Frontal cortex (tissue), 4 donors: ENCODE results near the gene PSMC1. TPM values are rescaled to one million over a fixed set of nuclear protein-coding genes. Genes with fewer than 3 reads are reported as not detected.

ENCODE experiments used
- DNase-seq, 2 donors: peaks; one replicate each; pipeline ENCODE4 v3.0.0; 2012; ENCODE audit warnings: low spot score in 2 of 2
- FAIRE-seq: peaks from 2 replicates; lab custom pipeline; 2012; peaks lifted over from hg19 to GRCh38; lab: Jason Lieb, UNC
- total RNA-seq: library from RNA; depleted of rRNA; stranded (reverse); fragments of >200 nt; gene quantifications from one replicate; pipeline ENCODE4 v1.2.3, GENCODE V29; 2014
- donor health status: control.
- donor health status: control.
- donor health status: control.

Gene PSMC1
- total RNA-seq, 1 donor from 2014 or later = 56.3 TPM

DNA sequence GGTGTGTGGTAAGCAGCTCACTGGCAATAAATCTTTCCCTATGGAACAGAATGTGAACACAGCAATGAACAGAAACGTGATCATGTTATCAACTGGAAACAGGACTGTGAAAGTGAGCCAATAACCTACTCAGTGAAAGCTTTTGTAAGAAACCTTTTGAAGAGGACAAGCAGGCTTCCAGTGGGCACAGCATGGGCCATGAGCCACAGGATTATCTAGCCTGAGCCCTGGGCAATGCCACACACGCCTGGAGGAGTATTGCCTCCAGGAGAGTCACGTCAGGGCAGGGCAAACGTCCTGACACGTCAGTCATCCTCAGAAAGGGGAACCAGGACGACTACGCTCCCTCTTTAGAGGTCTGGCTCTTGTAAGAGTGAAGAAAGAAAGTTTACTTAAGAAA, 43.1 kb downstream of the PSMC1 start:
- FAIRE-seq (no peak), DNase-seq (no peak)

DNA sequence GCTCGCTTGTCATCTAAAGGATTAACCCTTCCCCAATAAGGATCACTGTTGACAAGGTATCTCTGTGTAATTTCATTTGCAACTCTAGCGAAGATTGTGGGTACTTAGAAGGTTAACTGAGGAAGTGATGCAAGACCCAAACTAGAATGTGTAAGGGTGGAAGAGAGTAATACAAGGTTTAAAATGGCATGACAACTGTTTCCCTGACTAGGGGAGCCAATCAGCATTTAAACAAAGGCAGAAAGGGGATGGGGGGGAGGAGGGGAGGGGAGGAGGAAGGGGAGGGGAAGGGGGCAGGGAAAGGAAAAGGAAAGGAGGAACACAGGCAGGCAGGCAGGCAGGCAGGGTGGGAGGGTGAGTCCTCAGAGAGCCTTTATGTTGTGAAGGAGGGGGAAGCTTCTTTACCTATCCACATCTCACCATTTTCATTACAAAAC, 44.3 kb downstream of the PSMC1 start:
- DNase-seq = no peak
- no peak for FAIRE-seq

DNA sequence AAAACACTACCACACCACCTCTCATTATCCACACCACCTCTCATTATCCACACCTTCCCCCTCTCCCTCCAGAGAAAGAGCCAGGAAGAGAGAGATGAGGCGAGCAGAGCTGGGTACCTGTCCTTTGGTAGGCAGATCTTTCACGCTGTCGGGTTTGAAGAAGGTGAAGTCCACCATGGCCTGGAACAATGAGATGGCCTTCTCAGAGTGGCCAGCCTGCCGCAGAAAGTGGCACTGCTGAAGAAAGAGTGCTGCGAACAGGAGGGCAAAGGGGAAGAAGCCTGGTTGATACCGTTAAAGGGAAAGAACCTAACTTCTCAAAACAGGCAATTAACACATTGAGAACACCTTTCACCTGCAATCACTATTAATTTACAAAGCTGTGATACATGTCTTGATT, 44.8 kb downstream of the PSMC1 start:
- DNase-seq = no peak
- no peak for FAIRE-seq

DNA sequence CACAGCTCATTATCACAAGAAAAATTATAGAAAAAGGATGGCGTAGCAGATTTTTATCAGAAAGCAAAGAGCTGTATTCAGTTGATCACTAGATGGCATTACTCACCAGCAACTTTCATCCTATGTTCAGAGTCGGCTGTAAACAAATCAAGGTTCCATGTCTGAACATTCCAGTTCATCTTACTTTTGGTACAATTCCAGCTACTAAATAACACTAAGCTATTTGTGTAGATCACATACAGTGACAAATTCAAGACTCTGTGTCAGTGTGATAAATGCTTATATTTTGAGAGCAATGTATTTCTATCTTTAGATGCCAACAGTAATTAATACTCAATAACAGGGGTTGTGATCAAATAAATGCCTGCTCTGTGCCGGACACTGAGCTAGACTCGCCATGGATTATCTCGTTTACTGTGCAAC, 45.3 kb downstream of the PSMC1 start:
- DNase-seq = peak; percentile 57 to 59
- FAIRE-seq = peak; percentile 81

DNA sequence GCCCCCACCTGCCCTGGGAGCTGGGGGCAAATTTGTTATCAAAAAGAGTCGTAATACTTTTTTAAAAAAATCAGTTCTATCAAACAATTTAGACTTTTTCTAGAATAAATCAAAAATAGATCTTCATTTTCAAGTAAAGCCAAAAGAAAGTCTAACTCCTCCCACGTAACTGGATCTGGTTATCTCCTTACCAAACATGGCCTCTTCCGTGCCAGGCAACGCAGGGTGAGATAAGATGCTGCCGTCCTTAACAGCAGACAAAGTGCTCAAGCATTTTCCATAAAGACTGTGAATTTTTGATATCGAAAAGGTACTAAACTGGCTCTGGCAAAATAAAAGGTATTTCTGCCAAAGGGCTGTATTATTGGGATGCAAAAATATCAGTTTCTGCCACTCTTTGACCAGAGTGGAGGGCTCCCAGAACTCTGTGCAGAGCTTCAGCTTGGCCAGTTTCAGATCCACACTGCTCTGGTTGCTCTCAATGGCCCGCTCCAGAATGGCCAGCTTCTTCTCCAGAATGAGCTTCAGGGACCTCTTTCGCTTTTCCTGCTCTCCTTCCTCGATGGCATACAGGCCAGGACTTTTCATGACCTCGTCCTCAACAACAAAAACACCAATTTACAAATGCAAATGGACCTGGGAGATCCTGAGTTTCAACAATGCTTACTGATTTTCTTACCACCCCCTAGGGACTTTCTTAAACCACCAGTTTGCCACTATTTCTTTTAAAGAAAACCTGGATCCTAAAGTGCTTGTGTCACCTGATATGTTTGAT, 46.4 kb downstream of the PSMC1 start:
- DNase-seq (no peak), FAIRE-seq (no peak)

DNA sequence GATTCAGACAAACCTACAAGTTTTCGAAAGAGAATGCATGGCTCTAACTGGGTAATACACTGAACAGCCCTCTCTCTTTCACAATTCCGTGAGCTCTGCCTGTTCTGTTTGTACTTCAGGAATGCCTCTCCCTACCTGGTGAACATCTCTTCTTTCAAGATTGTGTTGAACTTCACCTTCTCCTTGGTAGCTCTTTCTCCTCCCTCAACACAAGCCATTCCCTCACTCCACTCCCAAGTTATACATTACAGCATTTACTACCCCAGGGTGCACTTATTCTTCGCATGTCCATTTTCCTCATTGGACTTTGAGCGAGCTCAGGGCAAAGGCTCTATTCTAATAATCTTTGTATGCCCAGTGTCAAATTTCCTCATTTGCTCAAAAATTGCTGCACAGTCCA, 47.1 kb downstream of the PSMC1 start:
- FAIRE-seq (no peak), DNase-seq (no peak)

DNA sequence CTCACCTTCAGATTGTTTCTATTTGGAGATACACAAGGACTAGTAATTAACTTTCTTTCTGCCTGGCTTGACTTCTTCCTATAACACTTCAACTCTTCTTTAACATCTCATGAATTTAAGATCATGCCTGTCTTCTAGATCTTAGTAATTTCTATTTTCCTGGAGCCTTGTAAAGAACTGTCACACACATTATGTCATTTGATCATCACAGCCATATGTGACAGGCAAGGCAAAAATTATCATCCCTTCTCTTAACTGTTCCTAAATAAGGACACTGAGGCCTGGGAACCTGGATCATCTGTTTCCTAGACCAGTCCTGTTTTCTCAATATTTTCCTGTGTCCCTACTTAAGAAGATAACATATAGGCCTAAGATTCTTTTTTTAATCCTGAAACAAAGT, 48.1 kb downstream of the PSMC1 start:
- FAIRE-seq (no peak), DNase-seq (no peak)

DNA sequence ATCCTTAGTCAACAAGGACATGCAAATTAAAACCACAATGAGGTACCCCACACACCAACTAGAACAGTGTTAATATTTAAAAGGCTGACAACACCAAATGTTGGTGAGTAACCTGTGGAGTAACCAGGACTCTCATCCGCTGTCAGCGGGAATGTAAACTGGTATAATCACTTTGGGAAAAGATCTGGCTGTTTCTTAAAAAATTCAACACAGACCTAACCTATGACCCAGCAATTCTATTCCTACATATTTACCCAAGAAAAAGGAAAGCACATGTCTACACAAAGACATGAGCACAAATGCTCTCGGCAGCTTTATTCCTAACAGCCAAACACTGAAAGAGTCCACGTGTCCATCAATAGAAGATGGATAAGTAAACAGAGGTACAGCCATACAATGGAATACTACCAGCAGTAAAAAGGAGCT, 48.8 kb downstream of the PSMC1 start:
- FAIRE-seq = no peak
- DNase-seq = no peak

DNA sequence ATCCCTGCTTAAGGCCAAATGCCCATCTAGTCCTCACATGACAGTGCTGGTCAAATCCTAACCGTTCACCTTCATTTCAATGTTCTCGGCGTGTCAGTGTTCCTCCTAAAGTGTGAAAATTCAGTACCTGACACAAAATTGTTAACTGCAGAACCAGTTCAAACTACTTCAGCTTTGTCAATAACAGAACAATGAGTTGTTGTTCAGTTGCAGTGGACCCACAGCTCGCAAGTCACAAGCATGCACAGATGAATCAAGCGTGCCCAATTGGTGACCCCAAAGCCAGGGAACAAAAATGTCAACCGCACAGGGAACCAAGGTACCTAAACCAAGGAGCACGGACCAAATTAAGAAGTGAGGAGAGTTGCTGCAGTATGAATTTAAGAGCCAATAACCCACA, 52.2 kb downstream of the PSMC1 start:
- DNase-seq (no peak), FAIRE-seq (no peak)

DNA sequence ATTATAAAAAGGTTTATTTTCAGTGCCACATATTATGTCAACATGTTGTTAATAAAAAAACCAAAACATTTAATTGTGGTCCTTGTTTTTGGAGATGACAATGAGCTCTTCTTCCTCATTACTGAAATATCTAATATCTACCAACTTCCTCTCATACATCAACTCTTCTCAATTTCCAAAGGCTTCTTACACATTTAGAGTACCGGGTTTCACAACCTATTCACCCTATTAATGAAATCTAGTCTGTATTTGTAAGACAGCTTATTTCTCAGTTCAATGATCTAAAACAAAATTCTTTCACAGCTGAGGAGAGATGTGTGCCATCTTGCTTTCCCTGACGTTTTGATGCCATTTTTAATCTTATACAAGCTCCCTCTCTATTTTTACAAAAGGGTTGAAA, 60.9 kb downstream of the PSMC1 start:
- DNase-seq = no peak
- no peak for FAIRE-seq

DNA sequence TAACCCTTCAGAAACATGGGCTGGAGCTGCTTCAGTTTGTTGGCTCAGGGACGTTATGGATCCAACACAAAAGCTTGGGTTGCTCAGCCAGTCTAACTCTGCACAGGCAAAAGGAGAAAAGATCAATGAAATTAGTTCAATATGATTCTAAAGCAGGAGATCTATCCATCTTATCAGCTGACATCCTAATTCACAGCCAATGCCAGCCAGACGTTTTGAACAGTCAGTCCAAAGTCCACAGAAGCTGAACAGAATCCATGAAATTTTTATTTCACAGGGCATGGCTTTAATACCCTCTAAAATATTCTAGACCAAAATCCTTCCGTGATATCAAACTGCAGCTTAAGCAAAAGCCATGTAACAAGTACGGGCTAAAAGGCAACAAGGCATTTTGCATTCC, 61.7 kb downstream of the PSMC1 start:
- no peak for DNase-seq
- FAIRE-seq = no peak

DNA sequence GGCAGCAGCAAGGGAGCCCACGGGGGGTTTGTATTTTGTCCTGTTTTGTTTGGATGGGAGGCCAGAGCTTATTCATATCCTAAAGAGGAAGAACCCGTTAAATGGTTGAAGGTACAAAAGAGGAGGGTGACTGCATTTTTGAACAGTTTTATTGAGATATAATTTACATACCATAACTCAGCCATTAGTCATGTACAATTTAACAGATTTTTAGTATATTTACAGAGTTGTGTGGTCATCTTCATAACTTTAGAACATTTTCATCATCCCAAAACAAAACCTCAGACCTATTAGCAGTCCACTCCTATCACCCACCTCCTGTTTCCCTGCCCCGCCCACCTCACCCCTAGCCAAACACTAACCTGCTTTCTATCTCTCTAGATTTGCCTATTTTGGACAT, 62.8 kb downstream of the PSMC1 start:
- FAIRE-seq (no peak), DNase-seq (no peak)

DNA sequence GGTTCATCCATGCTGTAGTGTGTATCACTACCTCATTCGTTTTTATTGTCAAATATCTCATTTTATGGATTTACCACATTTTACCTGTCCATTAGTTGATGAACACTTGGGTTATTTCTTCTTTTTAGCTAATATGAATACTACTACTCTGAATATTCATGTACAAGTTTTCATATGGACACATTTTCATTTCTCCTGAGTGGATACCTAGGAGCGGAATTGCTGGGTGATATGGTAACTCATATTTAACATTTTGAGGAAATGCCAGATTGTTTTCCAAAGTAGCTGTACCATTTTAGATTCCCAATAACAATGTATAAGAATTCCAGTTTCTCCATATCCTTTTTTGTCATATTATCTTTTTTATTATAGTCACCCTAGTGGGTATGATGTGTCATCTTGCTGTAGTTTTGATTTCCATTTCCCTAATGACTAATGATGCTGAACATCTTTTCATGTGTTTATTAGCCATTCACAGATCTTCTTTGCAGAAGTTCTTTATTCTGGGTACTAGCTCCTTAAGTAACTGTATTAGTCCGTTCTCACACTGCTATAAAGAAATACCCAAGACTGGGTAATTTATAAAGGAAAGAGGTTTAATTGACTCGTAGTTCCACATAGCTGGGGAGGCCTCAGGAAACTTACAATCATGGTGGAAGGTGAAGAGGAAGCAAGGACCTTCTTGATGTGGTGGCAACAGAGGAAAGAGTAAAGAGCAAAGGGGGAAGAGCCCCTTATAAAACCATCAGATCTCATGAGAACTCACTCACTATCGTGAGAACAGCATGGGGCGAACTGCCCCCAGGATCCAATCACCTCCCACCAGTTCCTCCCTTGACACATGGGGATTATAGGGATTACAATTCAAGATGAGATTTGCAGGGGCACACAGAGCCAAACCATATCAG, 63.5 kb downstream of the PSMC1 start:
- DNase-seq (no peak), FAIRE-seq (no peak)

DNA sequence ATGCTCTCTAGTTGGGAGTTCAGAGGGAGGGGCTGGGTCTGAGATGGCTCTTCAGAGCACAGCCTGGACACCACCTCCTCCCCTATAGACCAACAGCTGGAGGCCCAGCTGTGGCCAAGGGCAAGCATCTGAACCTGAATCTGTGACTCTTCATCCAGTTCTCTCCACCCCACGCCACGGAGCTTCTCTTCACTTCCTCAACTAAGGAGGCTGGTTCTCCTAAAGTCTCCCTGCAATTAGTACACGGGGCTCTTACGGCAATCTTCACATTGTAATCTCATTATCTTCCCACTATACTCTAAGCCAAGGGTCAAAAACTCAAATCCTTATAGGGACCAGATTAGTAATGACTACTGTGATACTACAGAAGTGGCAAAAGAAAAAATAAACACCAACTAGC, 65.5 kb downstream of the PSMC1 start:
- DNase-seq (no peak), FAIRE-seq (no peak)

Other genes starting within 250 kb of the PSMC1 start
- 0.82 TPM for gene KCNK13, start 194.6 kb upstream of the PSMC1 start, total RNA-seq
- 13.9 TPM for gene NRDE2, start 75.4 kb downstream of the PSMC1 start, total RNA-seq
- 1,432 TPM for gene CALM1, start 140.5 kb downstream of the PSMC1 start, total RNA-seq